HG02759 (cell line): ENCODE measurements around the gene MMP28.

Experiments
- ATAC-seq: cut with Tn5 transposase; IDR thresholded peaks from one replicate; pipeline ENCODE4 v1.9.1; 2021; ENCODE audit warnings: mild to moderate bottlenecking, moderate library complexity; ENCODE audit not compliant: unreplicated experiment

MMP28 gene, protein sequence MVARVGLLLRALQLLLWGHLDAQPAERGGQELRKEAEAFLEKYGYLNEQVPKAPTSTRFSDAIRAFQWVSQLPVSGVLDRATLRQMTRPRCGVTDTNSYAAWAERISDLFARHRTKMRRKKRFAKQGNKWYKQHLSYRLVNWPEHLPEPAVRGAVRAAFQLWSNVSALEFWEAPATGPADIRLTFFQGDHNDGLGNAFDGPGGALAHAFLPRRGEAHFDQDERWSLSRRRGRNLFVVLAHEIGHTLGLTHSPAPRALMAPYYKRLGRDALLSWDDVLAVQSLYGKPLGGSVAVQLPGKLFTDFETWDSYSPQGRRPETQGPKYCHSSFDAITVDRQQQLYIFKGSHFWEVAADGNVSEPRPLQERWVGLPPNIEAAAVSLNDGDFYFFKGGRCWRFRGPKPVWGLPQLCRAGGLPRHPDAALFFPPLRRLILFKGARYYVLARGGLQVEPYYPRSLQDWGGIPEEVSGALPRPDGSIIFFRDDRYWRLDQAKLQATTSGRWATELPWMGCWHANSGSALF

DNA sequence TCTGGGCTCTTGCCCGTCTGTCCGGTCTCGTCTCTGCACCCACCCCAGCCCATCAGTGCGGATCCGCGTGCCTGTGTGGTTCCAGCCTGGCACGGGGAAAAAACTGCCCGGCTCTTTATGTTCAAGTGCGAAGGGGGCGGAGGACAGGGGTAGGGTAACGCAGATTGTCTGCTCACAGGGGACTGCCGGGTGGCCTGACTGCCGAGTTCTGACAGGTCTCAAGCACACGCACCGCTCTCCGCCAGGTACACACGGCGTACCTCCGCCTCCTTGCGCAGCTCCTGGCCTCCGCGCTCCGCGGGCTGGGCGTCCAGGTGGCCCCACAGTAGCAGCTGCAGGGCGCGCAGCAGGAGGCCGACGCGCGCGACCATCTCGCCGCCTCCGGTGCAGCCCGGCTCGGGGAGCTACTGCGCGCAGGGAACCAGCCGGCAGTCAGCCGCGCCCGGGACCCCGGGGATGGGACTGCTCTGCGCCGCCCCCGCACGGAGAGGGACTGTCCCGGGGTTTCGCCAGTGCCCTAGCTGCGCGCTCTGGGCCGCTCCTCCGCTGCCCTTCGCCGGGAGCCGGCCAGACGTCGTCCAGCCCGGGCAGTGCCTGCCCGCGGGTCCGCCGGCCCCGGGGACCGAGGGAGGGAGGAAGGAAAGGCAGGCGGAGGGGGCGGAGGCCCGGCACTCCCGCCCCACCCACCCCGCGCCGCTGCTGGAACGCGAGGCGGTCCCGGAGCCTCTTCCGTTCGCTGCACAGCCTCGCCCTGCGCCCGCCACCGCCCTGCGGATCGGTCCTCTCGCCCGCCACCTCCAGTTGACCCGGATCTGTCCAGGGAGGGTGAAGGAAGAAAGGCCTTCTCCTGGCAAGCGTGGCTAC is at the start of gene MMP28:
TSS of gene MMP28 (minus strand) at position 635 of the 864 bp plus-strand sequence. CDS start at position 371, 264 bp downstream.
- no peak for ATAC-seq

DNA sequence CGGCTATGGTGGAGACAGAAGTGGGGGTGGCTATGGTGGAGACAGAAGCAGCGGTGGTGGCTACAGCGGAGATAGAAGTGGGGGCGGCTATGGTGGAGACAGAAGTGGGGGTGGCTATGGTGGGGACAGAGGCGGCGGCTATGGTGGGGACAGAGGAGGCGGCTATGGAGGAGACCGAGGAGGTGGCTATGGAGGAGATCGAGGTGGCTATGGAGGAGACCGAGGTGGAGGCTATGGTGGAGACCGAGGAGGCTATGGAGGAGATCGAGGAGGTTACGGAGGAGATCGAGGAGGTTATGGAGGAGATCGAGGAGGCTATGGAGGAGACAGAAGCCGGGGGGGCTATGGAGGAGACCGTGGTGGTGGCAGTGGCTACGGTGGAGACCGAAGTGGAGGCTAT is 49.1 kb upstream of the MMP28 start:
- no peak for ATAC-seq

DNA sequence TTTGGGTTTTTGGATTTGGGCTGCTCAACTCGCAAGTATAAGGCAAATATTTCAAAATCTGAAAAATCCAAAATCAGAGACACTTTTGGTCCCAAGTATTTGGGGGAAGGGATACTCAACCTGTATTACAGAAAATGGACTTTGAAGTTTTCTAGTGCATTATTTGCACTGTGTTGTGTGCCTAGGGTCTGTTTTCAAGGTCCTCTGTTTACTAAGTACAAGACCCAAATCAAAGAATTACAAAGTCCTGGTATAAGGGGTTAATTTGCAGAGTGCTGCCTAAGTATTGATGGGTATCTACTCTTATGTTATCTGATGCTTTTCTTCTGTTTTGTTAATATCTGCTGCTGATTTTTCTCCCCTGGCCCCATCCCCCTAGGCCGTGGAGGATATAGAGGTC is 48.3 kb upstream of the MMP28 start:
- ATAC-seq = no peak

DNA sequence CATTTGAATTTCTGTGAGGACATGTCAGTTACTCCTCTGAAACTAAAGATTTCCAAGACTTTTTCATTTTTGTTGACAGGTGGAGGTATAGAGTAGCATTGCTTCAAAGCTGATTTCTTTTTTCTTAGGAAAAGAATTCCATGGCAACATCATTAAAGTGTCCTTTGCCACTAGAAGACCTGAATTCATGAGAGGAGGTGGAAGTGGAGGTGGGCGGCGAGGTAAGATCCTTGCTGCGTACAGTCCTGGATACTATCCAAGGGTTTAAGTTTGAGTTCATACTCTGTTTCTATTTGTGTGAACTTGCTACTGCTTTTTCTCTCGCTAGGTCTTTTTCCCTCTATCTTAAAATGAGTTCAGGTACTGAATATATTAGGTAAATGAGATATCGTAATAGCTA is 46.8 kb upstream of the MMP28 start:
- no peak for ATAC-seq

DNA sequence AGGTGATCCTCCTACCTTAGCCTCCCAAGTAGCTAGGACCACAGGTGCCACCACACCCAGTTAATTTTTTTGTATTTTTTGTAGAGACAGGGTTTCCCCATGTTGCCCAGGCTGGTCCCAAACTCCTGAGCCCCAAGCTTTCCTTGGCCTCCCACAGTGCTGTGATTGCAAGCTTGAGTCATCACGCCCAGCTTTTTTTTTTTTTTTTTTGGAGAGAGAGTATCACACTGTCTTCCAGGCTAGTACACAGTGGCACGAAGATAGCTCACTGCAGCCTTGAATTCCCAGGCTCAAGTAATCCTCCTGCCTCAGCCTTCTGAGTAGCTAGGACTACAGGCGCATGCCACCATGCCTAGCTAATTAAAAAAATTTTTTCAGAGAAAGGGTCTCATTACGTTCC is 46.1 kb upstream of the MMP28 start:
- no peak for ATAC-seq

DNA sequence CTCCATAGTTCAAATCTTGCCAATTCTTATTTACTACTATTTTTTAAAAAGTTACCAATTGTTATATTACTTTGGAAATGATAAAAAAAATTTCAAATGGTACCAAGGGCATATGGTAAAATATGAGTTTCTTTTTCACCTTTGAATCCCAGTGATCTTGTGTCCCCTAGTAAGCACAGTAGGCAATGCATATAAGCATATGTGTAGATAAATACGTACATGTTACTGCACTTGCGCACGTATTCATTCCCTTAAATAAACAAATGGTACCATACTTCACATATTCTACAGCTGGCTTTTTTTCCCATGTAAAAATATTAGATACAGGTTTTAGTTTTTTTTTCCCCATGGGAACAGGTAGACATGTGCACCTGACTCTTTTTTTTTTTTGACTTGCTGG is 45.7 kb upstream of the MMP28 start:
- no peak for ATAC-seq

DNA sequence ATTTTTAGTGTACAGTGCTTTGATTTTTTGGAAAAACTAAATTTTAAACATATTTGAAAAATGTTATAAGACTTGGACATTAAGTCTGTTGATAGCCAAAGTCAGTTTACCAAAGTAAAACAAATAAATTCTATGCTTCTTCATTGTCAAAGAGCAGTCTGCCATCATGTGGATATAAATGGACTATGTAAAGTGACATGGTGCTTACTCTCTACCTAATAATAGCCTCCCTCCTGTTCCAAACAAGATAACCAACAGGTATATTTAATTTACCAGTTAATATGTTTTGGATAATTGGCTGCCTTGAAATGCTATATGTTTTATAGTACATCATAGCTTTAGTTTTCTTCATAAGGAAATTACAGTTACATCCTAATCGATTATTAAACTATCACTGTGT is 29.8 kb upstream of the MMP28 start:
- no peak for ATAC-seq

DNA sequence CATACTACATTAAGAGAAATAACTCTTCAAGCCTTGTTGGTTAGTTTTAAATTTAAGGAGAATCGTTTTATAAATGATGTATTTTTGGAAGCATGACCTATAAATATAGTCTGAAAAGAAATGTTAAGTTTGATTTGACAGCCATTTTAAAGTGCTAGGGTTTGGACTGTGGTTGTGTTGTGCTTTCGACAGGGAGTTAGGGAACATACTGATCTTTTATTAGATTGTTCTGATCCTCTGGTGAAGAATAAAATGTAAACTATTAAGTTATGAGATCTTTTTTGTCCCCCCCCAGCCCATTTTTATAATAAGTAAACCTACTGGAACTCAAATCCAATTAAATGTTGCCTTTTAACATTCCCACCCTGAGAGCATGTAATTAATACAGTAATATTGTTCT is 25.9 kb upstream of the MMP28 start:
- ATAC-seq = no peak

DNA sequence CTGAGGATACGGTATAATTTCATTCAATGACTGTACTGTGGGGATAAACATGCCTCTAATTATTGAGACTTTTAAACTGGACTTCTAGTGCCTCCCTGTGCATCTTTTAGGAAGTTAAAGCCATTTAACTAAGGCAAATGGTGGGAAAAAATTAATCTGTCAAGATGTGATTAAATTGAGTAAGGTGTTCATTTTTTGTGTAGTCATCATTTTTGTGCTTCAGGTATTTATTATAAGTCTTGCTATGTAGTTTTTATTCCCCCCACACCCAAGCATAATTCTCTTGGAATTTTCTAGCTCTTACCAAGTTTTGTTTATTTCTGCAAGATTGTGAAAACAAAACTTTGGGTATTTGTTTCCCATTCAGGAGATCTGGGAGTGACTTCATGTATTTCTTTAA is 24.0 kb upstream of the MMP28 start:
- no peak for ATAC-seq

DNA sequence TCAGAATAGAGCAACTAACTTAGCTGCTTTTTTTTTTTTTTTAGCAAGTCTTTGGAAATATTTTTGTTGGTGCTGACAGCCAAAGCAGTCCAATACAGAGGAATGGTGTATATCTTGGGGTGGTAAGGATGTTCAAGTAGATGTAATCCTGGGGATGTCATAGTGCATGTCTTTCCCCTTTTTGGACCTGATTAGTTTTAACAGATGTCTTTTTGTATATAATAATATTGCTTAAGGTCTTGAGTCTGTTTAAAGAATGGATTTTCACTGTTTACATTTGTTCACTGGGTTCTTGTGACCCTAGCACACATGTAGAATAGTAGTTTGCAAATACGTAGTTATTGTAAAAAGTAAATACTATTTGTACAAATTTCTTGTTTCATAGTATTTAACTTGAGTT is 21.8 kb upstream of the MMP28 start:
- no peak for ATAC-seq

DNA sequence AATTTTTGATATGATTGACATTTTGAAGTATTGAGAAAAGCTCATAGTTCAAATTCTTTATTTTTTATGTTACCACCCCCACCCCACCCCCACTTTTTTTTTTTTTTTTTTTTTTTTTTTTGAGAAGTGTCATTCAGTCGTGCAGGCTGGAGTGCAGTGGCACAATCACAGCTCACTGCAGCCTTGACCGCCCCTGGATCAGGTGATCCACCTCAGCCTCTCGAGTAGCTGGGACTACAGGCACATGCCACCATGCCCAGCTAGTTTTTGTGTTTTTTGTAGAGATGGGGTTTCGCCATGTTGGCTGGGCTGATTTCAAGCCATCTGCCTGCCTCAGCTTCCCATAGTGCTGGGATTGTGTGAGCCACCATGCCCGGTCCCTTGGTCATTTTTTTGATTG is 21.3 kb upstream of the MMP28 start:
- no peak for ATAC-seq

DNA sequence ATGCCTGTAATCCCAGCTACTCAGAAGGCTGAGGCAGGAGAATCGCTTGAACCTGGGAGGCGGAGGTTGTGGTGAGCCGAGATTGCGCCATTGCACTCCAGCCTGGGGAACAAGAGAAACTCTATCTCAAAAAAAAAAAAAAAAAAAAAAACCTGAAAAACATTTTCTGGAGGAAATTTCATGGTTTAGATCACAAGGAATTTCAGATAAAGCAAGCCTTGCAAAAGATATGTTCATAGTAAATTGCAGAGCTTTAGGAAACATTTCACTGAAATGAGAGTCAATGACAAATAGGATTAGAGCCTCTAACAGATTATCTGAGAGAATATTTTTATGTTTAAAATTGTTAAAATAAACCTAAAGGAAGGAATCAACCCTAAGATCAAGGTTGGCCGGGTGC is 17.0 kb upstream of the MMP28 start:
- no peak for ATAC-seq

DNA sequence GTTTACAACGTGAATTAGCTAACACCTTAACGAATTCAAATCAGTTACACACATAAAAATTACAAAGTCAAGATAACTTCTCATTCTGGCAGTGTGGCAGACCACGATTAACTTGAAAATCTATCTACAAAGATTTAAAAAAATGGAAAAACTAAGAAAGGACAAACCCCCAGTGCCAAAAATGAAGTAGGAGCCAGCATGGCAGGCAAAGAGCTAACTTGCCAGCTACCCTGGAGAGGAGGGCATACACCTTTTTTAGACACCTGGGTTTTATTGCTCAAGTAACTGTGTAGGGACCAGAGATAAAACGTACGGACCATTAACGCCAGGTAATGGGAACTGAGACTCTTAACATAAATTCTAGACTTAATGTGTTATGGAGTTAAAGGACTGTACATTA is 16.3 kb upstream of the MMP28 start:
- no peak for ATAC-seq

DNA sequence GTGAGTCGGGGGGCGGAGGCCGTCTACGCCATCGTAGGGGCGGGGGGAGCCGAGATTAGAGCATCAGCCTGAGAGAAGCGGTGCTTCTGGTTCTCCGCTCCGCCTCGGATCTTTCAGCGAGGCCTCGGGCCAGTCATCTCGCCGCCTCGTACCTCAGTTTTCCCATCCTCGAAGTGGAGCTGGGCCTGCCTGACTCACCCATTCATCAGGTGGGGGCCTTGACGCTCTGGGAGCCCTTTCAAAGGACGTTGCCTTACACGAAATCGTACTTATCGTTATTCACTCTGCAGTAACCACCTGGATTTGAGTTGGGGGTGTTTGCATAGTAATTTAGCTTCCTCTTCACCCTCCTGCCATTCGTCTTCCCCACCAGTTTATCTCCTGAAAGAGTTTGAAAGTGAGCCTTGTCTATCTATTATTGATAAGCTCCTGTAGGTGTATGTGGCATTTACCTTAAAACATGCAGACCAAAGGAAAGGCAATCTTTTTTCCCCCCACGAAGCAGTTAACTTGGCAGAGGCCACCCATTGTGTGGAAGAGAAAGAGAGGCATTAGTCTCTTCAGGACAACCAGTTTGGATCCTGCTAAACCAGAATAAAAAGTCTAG is 14.5 kb upstream of the MMP28 start:
- ATAC-seq = no peak

DNA sequence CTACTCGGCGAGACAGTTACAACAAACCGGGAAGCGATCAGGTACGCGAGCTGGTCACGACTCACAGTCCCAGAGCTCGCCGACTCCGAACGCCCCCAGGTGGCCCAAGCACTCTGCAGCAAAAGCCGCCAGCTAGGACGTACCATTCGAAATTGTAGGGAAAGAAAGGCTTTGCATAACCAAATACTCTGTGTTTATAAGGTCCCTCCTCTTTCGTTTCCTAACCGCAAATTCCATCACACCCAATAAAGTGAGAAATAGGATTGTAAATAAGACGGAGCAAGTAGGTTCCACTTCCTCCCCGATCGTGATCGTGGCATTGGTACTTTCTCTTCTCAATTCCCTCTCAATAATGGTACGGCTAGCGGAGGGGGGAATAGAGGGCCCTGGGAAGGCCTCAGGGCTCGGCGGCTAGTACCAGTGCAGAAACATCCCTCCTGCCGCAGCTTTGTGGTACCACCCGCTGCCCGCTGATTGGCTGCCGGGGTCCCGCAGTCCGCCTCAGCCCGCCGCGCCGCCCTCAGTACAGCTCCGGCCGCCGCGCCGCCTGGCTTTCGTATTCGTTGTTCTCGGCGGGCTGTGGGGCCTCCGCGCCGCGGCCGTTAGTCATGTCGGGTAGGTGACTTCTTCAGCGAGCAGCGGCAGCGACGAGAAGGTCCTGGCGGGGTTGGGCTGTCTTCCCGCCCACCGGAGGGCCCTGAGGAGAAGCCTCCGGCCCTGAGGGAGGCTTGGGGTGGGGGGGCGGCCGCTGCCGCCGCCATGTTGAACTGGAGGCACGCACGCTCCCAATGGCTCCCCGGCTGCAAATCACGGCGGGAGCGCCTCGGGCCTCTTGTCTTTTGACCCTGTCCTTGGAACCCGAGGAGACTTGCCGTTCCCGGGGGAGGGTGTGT is 13.8 kb upstream of the MMP28 start, which contains the start of gene TAF15:
TSS of gene TAF15 (plus strand) at position 523 of the 893 bp plus-strand sequence. CDS start at position 609, 86 bp downstream.
- ATAC-seq = peak; percentile 95

DNA sequence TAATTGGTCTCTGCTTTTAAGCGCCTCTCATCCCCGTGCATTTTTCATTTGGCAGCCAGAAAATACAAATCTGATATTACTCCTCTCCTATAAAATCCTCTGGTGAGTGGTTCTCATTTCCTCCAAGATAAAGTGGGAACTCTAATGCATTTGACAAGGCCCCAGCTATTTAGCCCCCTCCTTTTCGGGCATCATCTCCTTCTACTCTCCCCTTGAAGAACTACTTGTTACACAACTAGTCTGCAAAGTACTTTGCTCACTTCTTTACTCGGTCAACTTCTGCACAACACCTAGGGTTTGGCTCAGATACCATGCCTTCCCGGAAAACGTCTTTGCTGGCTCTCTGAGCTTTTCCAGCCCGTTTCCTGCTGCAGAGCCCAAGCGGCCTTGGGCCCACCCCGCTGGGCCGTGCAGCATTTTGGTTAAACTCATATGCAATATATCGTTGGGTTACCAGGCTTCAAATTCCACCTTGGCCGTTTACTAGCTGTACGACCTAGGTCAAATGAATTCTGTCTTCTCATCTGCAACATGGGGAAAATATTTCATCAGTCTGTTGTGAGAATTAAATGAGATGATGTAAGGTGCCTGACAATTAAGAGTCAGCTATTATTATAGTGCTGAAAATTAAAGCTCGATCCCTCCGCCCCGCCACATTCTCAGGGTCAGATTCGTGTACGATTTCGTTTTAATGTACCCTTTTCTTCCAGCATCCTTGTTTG is 13.0 kb upstream of the MMP28 start:
- no peak for ATAC-seq

DNA sequence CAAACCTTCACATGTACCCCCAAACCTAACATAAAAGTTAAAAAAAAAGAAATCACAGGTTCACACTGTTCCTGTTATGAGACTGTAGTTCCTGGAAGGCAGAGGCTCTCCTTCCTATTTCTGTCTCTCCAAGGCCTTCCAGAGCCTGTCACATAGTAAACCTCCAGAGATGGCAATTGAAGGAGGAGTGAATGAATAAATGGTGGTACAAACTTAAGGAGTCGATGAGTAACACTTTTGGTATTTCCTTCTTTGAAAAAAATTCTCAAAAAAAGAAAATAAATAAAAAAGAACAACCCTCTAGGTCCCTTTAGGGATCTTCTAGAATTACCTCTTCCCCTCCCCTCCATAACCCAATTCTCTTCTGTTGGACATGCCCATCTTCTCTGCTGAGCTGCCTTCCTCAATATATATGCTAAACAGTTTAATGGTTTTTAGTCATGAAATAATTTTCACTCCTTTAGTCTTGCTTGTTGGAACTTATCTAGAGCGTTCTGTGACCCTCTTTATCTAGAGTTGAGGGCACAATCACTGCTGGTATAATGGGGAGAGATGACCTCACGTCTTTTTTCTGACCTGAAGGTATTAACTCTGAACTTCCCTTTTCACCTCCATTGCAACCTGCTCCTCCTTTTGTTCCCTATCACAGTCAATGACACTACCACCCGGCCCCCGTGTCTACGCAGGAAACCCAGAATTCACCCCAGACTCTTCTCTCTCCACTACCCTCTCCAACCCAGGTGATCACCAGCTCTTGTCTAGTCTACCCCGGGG is 12.1 kb upstream of the MMP28 start:
- no peak for ATAC-seq

DNA sequence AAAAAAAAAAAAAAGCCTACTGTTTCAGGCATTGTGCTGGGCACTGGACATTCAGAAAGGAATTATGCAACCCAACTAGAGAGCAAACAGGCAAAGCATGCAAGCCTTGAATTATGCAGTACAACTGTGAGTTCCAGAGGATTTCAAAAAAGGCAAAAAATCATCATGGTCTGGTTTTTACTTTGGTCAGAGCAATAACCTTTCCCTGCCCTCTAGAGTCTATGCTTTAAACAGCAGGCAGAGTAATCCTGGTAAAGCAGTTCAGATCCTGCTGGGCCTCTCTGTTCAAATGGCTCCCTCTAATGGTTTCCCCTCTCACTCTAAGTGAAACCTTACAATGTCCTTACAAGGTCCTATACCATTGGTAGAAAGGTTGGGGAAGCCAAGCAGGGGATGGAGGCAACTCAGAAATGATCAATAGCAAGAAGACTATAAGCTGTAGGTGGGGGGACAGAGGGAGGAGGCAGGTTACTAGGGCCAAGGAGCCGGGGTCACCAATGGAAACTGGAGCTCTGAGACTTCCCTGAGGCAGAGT is 9.3 kb upstream of the MMP28 start:
- ATAC-seq = peak; percentile 22
